AG10803 (cell line): ENCODE data around the gene CHN2.
A peak's percentile ranks its signal among the peaks of the same experiment; 100 is the strongest.

ENCODE experiments used
- DNase-seq: peaks from one replicate; pipeline ENCODE4 v3.0.0; 2010; ENCODE audit warnings: low read depth
- H3K4me3 ChIP-seq: 2 replicates; pipeline ENCODE4 v1.5.1; 2011; ENCODE audit warnings: mild to moderate bottlenecking, low read length, control low read depth
- TF ChIP-seq, protein P1 (sequence below): conservative IDR thresholded peaks from 2 replicates; pipeline ENCODE4 v1.5.1; 2011; ENCODE audit warnings: mild to moderate bottlenecking, low read length, control low read depth, inconsistent platforms

The CHN2 gene

DNA sequence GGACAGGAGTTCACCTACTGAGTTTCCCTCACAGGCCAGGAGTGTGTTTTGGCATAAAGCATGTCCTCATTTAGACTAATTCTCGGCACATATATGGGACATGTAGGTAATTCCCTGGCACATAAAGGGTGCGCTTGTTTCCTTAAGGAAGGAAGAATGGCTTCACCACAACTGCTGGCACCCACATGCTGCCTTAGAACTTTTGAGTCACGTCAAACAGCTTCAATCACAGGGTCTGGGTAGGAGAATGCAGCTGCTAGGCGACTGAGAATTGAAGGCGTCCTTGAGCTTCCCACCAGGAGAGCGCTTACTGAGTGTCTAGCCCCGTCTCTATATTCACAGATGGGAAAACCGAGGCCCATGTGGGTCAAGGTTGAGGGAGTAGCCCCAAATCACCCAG, 146.1 kb downstream of the CHN2 start:
- H3K4me3 ChIP-seq, result no peak overlapping the region
- DNase-seq, result no peak
- TF ChIP-seq, protein P1, sequence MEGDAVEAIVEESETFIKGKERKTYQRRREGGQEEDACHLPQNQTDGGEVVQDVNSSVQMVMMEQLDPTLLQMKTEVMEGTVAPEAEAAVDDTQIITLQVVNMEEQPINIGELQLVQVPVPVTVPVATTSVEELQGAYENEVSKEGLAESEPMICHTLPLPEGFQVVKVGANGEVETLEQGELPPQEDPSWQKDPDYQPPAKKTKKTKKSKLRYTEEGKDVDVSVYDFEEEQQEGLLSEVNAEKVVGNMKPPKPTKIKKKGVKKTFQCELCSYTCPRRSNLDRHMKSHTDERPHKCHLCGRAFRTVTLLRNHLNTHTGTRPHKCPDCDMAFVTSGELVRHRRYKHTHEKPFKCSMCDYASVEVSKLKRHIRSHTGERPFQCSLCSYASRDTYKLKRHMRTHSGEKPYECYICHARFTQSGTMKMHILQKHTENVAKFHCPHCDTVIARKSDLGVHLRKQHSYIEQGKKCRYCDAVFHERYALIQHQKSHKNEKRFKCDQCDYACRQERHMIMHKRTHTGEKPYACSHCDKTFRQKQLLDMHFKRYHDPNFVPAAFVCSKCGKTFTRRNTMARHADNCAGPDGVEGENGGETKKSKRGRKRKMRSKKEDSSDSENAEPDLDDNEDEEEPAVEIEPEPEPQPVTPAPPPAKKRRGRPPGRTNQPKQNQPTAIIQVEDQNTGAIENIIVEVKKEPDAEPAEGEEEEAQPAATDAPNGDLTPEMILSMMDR, result no peak

DNA sequence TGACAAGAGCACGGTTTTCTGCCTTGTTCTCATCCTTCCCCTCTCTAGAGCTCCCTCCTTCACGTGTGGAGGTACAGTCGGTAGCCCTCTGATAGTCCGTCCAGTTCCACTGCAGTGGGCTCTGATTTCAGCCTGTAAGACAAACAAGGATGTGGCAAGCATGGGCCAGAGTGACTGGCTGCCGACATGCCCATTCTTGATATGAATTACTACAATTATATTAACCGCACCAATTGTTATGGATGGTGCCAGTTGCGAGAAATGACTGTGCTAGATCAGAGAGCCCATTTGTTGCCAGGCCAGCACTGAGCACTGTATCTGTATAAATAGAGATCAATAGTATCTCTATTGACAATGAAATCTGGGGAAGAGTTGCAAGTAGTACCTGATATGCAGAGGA, 146.6 kb downstream of the CHN2 start:
- no peak for DNase-seq
- TF ChIP-seq, protein P1, result no peak
- no peak overlapping the region for H3K4me3 ChIP-seq

DNA sequence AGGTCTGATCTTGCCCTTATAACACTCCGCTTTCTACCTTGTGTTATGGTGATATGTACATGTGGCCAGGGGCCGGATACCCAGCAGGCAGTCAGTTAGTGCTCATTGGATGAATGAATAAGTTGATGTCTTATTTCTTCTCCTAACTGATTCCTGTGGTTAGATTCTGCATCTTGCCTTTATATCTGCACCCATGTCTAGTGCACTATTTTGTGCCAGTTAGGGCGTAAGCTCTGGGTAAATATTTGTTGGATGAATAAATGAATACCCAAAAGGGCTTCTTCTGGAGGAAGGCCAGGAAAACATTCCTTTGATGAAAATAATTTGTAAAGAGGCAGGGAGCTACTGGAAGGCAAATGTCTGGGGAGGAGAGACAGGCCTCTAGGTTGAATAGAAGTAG, 148.2 kb downstream of the CHN2 start:
- H3K4me3 ChIP-seq, result no peak overlapping the region
- TF ChIP-seq, protein P1, result no peak
- DNase-seq, result peak; percentile 35

DNA sequence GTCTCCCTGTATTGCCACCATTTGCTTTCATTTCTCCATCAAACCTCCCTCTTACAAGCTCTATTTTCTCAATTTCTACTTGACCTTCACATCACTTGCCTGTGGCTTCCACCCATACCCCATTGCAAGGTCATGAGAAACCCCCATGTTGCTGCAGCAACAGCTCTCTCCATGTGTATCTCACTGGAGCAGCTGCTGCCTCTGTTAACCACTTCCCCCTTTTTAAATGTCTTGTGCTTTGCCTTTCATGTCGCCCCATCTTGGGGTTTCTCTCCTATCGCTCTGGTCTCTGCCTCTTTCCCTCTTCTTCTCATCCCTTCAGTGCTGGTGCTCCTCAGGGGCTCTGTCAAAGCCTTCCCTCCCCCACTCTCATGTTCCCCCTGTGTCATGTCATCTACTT, 148.8 kb downstream of the CHN2 start:
- no peak overlapping the region for H3K4me3 ChIP-seq
- TF ChIP-seq, protein P1, result no peak
- no peak for DNase-seq

DNA sequence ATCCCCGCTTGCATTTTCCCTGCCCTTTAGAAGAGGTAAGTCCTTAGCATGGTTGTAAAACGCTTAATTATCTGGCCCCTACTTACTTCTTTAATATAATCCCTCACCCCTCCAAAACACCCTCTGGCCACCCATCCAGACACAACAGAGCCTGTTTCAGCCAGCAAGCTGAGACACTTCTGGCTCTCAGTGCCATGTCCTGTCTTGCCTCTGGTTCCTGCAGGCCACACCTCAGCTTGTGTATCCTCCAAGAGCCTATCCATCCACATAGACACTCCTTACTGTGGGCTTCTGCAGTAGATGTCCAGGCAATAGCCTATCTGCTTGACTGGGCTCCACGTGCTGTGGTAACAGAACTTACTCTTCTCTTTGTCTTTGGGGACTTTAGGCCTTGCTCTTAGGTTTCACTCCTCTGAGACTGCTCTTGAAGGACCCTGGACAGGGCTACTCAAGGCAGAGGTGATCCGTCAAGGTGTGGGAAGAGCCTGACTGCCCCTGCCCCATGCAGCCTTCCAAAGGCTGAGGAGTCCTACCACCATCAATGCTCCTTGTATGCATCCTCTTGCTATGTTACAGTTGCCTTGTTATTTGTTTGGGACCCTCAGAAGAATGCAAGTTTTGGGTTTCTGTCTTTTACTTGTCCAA, 149.9 kb downstream of the CHN2 start:
- TF ChIP-seq, protein P1, result no peak
- H3K4me3 ChIP-seq, result no peak overlapping the region
- no peak for DNase-seq

DNA sequence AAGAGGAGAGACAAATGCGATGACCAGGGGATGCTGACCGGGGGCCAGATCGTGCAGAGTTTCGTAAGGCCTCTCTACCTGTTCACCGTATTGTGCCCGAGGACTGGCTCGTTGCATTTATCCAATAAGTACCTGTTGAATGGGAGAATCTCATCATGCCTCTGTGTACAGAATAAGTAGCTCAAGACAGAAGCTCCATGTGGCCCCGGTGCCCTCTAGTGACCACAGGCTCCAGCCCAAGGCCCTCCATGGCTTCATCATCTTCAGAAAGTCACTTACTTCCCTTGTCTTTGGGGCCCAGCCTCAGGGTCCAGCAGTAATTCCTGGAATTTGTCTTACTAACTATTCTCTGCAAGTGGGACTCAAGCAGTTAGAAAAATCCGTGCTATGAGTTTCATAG, 151.0 kb downstream of the CHN2 start:
- no peak overlapping the region for H3K4me3 ChIP-seq
- peak; percentile 8 for DNase-seq
- TF ChIP-seq, protein P1, result peak; percentile 47

DNA sequence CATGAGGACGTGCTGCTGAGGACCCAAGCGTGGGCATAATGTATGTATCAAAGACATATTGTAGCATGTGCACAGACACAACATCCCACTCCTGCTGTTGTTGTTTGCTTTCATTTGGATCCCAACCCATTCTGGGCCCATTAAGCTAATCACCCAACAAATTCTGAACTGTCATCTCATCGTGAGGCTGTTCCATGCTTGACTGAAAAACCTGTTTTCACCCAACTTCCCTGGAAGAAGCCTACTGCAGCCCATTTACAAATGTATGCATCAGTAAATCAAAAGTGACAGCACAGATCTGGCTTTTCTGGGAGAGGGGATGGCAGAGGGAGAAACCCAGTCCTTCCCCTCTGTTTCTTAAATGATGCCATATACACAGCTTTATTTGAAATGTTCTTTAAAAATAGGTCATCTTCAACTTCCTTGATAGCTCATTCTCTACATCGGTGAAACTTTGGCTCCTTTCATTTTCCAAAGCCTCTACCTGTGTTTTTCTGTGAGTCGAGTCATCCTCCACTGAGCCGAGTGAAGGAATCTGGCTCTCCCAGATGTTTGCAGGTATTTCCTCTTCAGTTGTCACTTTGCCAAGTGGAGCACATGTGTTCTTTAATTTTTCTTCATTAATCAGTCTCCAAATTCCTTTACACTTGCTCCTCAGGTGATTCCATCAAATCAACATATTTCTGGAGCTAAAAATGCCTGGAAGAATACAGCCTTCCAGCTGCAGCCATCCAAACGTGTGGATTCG, 151.8 kb downstream of the CHN2 start:
- TF ChIP-seq, protein P1, result no peak
- no peak overlapping the region for H3K4me3 ChIP-seq
- DNase-seq, result no peak
